SW480 (cell line): ENCODE measurements around the gene ANGPTL8.
A peak's percentile ranks its signal among the peaks of the same experiment; 100 is the strongest.

ENCODE experiments used
- DNase-seq: peaks from one replicate; pipeline ENCODE4 v3.0.0-alpha.2; 2016; ENCODE audit warnings: low spot score

Gene ANGPTL8

DNA sequence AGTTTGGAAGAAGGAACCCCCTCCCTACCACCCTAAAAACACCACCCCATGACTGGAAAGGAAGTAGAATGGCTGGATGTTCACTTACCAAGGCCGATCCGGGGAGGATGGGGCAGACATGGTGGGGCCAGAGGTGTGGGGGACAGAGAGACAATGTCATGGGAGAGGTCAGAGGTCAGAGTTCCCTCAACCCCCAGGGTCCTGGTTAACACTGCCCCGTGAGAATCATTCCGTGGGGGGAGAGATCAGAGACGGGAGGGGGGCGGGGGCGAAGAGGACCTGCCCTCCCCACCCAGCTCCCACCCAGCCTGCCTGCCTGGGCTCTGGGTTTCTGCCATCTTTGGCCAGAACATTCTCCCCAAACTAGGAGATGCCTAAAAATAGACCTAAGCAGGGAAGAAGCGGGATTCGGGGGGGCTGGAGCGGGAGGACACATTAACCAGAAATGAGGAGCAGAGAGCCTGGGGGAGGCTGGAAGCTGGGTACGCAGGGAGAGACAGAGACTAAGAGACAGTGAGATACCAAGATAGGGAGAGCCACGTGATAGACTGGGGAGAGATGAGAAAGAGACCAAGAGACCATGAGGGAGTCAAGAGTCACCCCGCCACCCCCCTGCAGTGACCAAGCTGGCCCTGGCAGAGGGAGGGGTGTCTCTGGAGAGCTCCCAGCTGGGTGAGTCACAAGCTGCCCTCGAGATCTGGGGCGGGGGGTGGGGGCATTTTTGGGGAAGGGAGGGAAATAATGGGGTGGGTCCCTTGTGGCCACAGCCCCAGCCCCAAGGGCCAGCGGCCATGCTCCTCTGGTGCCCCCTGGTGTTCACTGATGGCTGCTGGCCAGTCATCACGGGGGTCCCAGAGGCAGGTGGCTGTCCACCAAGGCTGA lies 36.0 kb upstream of the ANGPTL8 start:
- peak; percentile 61 for DNase-seq

DNA sequence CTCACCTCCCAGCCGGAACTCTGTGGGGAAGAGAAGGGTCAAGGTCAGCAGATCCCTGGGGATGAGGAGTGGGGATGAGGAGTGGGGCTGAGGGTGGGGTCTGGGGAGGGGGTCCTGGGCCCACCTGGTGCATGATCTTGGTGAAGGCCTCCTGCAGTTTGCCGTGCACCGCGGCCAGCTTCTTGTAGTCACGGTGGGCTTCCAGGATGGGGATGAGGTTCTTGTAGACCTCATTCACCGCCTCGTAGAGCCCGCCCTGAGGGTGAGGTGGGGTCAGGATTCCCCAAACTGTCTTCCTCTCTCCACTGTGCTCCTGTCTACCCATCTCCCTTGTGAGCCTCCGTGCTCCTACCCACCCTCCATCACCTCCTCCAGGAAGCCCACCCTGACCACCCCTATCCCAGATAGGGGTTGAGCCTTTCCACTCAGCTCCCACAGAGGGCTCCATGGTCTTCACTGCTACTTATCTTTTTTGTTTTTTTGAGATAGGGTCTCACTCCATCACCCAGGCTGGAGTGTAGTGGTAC lies 35.3 kb upstream of the ANGPTL8 start:
- no peak for DNase-seq

- no peak for DNase-seq
These were observed 34.5 kb upstream of the ANGPTL8 start for GRCh38 chr19:11204943-11205349.

GRCh38 chr19:11205939-11206570 lies 33.4 kb upstream of the ANGPTL8 start:
- no peak for DNase-seq

- no peak for DNase-seq
These were observed 30.6 kb upstream of the ANGPTL8 start for GRCh38 chr19:11208561-11209471.

- DNase-seq, result no peak
These were observed 29.4 kb upstream of the ANGPTL8 start for GRCh38 chr19:11209839-11210655.

DNA sequence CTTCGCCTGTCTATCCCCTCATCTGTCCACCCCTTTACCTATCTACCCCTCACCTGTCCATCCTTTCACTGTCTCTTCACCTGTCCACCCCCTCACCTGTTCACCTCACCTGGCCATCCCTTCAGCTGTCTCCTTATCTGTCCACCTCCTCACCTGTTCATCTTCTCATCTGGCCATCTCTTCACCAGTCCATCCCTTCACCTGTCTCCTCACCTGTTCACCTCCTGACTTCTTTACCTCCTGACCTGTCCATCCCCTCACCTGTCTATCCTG lies 28.8 kb upstream of the ANGPTL8 start:
- no peak for DNase-seq

- no peak for DNase-seq
These were observed 25.0 kb upstream of the ANGPTL8 start for GRCh38 chr19:11214387-11214786.

DNA sequence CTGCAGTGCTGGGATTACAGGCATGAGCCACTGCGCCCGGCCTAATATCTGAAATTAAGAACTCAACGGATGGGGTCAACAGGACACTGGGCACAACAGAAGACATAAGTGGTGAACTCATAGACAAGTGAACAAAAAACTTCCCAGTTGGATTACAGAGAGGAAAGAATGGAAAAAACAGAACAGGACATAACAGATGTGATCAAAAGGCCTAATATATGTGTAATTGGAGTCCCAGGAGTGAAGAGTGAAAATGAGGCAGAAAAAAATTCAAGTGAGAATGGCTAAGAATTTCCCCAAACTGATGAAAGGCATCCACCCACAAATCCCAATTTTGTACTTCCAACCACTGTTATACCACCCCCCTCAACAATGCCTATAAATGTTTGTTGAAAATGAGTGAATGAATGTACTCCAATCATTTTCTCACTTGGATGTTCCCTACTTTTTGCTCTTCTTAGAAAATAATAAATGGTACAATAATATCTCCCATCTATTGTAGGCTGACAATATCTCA lies 18.3 kb upstream of the ANGPTL8 start:
- DNase-seq, result no peak

- DNase-seq, result no peak
These were observed 16.2 kb upstream of the ANGPTL8 start for GRCh38 chr19:11223200-11223599.

GRCh38 chr19:11224429-11224828 lies 15.0 kb upstream of the ANGPTL8 start:
- no peak for DNase-seq

GRCh38 chr19:11225172-11225571 lies 14.2 kb upstream of the ANGPTL8 start:
- DNase-seq, result no peak

DNA sequence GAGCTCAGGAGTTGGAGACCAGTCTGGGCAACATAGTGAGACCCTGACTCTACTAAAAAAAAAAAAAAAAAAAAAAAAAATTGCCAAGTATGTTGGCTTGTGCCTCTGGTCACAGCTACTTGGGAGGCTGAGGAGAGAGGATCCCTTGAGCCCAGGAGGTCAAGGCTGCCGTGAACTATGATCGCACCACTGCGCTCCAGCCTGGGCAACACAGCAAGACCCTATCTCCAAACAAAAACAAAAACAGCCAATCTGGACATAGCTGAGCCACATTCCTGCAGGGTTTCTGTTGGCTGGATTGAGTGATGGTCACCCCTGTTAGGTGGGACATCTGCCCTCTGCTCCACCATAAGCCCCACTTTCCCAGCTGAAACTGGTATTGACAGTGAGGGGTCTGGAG lies 13.6 kb upstream of the ANGPTL8 start:
- no peak for DNase-seq

- no peak for DNase-seq
These were observed 12.7 kb upstream of the ANGPTL8 start for GRCh38 chr19:11226716-11227166.

DNA sequence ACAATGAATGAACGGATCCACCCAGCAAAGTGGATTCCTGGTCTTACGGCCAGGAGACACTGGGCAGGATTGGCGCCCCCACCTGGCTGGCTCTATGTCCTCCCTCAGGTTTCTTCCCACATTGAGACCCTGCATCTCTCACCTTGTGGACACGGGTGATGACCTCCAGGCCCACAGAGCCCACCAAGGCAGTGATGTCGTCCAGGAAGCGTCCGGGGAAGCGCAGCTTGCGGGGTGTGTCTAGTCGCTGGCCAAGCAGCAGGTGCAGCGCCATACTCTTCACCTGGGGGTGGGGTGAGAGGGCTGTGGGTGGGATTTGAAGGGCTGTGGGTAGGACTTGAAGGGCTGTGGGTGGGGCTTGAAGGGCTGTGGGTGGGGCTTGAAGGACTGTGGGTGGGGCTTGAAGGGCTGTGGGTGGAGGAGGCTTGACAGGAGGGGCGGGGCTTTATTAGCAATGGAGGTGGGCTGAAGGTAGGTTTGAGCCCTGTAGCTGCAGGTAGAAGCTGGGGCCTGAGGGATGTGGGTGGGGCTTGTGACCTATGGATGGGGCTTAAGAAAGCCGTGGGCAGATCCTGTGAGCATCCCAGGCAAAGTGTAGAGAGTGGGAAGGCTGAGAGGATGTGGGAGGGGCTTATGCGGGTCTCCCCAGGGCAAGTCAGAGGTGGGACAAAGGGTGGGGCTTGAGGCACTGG lies 12.1 kb upstream of the ANGPTL8 start:
- DNase-seq, result peak; percentile 38

- no peak for DNase-seq
These were observed 8.6 kb upstream of the ANGPTL8 start for GRCh38 chr19:11230621-11231386.

- DNase-seq, result no peak
These were observed 6.9 kb upstream of the ANGPTL8 start for GRCh38 chr19:11232555-11232954.

DNA sequence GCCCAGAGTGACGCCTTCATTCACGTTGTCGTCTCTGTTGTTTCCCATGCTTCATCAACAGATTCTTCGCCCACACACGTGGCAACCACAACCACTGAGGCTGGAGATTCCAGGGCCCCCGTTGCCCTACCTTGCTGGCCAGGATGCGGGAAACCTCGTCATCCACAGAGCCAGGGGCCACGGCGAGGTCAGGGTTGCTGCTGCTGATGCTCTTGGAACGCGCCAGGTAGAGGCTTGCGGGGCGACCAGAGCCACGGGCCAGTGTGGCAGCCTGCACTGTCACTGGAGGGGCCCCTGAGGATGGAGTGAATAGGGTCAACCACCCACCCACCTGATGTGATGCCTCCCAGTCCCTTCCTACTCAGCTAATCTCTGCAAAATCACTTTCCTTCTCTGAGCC lies 6.3 kb upstream of the ANGPTL8 start:
- DNase-seq, result no peak

DNA sequence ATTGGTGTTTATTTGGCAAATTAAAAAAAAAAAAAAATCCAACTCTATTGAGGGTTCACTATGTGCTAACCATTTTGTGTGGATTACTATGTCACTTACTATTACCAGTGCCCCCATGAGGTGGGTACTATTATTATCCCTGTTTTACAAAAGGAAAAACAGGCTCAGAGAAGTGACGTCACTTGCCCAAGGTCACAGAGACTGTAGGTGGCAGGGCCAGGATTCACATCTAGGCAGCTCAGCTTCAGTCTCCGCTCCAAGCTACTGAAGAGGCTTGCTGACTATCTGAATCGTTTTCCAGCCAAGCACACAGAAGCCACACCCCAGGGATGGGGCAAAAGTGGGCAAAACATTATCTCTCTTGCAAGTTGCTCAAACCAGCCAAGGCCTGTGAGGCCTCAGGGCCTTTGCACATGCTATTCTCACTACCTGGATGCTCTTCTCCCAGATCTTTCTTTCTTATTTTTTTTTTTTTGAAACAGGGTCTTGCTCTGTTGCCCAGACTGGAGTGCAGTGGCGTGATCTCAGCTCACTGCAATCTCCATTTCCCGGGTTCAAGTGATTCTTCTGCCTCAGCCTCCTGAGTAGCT lies 4.8 kb upstream of the ANGPTL8 start:
- DNase-seq, result no peak
